GM18520 (cell line): Measurements from ENCODE around the gene PCBD1.

ENCODE experiments used
- ATAC-seq: cut with Tn5 transposase; IDR thresholded peaks from one replicate; pipeline ENCODE4 v1.9.1; 2021; ENCODE audit not compliant: unreplicated experiment

PCBD1 gene

DNA sequence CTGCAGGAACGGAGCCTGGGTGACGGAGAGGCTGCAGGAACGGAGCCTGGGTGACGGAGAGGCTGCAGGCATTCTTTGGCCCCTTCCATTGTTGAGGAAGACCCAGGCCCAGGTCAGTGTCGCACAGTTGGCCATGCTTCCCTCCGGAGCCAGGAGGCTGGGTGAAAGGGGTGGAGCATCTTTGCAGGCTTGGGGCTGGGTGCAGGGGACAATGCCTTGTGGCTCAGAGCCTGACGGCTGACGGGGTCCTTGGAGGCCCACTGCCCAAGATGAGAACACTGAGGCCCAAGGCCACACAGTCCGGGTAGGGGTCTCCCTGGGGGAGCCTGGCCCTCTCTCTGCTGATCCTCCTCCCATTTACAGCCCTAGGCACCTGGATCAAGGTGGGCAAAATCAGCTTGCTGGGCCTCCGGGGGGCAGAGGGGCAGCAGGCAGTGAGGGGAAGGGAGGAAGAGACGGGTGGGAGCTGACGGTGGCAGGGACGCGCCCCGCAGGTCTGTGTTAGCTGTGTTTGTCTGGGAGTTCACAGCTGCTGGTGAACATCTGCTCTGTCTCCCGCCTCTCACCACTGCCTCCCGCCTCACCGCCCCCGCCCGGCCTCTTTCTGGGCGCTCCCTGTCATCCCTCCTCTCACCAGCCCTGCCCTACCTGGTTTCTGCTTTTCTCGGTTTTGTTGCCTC, 30.6 kb upstream of the PCBD1 start:
- ATAC-seq, result no peak

DNA sequence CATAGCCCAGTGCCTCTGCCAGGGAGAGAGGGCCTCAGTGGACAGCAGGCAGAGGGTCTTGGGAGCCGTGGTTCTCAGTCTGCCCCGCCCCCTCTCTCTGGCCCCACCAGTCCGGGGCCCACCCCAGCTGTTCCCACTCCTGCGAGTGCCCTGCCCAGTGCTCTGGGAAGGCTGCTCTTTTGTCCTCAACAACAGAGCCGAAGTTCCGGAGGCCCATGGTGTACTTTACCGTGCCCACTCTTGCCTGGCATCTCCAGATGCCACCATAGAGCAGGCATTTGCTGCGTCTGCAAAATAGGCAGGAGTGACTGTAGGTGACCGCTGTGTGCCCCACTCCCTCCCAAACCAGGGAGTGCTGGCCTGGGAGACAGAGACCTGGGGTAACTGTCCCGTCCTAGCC, 29.3 kb upstream of the PCBD1 start:
- ATAC-seq, result no peak

DNA sequence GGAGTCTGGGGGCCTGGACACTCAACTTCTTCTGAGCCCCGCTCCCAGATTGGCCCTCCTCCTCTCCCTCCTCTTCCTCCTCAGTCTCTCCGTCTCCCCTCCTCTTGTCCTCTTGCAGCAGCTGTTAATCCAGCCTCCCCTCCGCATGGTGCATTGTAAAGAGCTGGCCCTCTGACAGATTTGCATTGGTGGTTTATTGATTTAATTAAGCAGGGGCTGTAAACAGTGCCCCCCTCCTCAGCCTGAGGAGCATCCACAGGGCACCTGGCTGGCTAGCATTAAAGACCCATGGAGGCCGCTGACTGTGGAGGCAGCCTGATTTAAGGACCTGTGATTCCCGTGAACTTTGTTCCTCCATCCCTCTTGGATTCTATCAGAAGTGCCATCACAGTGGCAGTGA, 28.9 kb upstream of the PCBD1 start:
- ATAC-seq, result no peak

DNA sequence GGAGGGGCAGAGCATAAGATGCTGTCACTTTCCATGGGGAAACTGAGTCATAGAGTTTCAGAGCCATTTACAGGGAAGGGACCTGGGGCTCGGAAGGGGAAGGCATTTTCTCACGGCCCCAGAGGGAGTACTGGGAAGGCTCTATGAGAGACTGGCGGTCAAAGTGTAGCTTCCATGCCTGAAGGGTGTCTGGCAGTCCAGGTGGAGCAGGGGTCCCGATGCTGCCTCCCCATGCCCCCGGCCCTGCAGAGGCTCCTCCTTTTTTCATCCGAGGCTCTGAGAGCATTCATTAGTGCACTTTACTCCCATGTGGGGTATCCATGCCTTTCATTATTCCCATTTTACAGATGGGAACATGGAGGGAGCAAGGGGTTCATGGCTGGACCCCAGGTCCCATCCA, 27.9 kb upstream of the PCBD1 start:
- ATAC-seq, result no peak

DNA sequence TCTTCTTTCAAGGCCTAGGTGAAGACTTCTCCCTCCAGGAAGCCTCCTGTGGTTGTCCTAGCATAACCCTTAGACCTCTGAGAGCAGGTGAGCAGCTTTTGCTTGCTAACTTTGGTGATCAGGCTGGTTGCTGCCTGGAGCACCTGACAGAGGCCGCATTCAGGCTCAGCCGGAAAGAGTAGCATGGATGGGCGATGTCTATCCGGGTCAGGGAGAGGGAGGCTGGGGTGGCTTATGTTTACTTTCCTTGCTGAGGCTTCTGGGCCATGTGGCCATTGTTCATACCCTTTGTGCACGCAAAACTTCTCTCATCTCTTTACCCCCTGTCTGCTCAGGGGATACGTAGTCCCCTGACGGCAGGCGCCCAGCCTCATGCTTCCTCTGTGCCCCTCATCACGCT, 27.4 kb upstream of the PCBD1 start:
- ATAC-seq, result no peak

DNA sequence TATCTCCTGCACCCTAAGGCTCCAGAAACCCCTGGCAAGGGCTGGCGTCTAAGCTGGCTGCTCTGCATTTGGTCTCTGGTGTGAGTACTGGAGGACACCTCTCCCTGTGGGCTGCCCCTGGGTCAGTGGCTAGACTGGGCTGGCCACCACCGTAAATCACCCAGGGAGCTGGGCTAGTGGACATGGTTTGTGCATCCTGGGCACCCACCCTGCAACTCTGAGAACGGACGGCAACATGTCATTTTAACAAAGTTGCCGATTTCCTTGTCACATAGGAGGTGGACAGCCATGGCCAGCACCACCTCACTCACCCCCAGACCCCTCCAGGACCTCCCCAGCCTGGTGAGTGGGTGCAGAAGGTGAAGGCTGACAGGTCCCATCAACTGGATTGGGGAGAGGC, 26.8 kb upstream of the PCBD1 start:
- no peak for ATAC-seq

DNA sequence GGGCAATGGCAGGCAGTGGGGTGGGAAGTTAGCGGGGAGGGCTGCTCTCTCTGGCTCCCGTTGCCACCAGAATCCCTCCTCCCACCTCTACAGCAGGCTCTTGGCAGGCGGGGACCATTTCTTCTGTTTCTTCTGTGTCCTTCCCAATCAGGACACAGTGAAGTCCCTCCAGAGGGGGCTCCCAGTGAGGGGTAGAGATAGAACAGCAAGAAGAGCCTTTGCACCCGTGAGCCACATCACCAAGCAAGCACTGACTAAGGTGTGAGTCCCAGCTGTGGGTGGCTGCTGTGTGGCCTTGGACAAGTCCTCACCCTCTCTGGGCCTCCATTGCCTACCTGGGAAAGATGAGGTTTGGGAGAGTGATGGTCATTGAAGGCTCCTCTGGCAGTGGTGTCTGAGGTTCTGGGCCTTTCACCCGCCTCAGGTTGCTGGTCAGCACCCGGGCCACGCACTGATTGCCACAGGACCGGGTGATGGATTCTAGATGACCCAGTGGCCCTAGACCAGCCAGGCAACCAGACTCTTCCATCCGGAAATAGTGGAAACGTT, 26.0 kb upstream of the PCBD1 start:
- ATAC-seq, result no peak

DNA sequence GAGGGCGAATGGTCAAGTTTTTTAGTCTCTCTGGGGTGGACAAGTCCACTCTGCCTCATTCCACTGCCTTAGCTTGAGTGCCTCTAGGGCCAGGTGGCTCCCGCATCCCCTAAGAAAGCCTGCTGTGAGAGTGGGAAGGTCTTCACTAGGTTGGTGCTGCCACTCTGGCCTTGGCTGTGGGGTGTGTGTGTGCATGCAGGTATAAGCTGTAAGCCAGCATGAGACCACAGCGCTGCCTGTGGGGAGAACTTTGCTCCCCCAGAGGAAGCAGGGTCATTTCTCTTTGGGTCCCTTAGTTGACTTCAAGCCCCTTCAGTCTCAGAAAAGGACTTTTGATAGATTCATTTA, 25.5 kb upstream of the PCBD1 start:
- ATAC-seq, result no peak

DNA sequence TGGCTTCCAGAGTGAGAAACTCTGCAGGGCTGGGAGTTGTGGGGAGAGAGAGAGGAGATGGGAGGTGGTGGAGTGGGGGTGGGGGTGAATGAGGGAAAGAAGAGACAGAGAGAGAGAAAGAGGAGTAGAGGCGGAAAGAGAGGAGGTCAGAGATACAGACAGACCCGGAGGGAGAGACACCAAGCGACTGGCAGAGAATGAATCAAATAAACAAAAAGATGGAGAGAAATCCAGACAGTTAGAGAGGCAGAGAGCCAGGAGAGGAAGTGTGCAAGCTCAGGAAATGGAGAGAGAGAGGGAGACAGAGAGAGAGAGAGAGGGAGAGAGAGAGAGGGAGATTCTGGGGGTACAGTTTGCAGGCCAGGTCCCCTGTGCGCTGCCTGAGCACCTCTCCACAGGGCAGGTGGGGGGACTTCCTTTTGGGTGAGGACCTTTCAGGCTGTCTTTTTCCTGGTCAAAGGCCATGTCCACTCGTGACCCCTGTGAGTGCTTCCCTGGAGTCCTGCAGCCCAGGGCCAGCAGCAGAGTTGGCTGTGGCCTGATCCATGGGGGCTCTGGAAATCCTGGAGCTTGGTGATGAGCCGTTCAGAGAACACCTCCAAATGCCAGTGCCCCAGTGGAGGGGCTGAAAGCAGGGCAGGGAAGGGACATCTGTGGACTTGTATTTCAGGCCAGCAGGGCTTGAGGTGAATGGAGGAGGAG, 25.0 kb upstream of the PCBD1 start:
- no peak for ATAC-seq

DNA sequence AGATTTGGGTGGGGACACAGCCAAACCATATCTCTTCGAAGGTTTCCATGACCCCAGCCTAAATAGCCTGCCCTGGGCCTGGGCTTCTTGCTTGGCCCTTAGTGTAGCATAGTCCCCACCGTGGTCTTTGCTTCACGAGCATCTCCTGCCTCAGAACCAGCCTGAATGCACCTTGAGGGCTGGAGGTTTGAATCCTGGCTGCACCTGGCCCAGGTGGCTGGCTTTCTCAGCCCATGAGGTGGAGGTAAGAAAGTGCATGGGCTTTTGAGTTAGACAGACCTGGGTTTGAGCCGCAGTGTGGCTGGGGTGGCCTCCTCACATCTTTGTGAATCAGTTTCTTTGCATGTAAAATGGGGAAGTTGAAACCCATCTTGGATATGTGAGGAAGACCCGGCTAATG, 24.2 kb upstream of the PCBD1 start:
- ATAC-seq, result no peak

DNA sequence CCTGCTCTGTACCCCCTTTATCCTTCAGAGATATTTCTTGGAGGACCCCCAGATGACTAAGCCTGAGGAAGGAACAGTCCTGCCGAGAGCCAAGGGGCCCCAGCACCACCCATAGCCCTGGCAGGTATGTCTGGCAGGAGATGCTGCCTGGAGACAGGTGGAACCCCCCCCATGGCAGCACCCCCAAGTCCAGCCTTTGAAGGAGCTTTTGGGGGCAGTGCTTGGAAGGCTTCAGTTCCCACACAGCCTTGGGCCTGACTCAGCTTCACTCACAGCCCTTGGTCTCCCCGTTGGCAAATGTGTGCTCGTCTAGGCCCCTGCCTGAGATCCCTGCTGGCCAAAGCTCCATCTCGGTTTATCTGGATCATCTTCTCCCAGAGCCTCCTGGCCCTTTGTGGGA, 23.0 kb upstream of the PCBD1 start:
- no peak for ATAC-seq

DNA sequence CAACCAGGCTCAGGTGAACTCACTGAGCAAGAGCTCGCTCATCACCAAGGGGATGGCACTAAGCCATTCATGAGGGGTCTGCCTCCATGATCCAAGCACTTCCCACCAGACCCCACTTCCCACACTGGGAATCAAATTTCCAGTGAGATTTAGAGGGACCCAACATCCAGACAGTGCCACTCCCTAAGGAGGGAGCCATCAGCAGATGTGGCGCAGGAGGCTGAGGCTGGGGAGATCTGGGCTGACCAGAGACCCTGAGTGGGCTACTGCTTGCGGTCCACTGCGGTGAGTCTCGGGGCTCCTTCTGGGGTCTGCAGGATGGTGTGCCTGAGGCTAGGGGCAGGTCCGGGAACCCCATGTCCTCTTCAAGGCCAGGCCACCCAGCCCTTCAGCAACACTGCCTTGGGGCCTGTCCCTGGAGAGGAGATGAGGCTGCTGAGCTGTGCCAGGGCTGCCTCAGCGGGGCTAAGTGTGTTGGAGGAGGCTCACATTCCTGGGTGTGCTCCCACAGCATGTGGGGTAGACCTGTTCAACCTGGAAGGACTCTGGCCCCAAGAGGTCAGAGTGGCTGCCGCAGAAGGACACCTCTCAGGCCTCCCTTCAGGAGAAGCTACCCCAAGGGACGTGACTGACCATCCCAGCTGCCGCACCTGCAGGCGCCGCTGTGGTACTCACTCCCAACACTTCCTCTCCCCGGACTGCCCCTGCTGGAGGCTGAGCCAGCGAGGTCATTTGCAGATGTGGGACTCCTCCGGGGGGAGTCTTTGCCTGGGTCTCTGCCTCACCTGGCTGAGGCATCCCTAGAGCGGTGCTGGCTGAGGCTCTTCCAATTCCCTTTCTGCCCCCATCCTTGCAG, 22.3 kb upstream of the PCBD1 start:
- ATAC-seq, result no peak

DNA sequence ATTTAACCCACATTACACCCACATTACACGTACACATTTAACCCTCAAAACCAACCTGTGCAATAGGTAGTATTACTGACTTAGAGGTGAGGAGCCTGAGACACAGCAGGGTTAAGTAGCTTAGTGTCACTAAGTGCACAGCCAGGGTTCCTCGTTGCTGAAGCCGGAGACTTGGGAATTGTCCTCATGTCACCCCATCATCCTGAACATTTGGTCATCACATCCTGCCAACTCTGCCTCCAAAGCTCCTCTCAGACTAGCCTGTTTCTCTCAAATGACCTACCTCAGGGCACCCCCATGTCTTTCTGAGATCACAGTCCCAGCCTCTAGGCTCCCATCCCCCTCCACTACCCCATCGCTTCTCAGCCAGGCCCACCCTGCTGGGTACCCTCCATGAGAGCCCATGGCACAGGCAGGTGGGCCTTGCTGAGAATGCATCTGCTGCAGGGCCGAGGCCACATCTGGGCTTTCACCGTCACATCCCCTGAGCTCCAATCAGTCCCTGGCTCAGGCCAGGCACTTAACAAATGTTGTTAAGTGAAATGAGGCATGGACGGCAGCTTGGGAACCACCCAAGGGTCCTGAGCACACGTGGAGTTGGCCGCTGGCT, 21.1 kb upstream of the PCBD1 start:
- ATAC-seq, result no peak

DNA sequence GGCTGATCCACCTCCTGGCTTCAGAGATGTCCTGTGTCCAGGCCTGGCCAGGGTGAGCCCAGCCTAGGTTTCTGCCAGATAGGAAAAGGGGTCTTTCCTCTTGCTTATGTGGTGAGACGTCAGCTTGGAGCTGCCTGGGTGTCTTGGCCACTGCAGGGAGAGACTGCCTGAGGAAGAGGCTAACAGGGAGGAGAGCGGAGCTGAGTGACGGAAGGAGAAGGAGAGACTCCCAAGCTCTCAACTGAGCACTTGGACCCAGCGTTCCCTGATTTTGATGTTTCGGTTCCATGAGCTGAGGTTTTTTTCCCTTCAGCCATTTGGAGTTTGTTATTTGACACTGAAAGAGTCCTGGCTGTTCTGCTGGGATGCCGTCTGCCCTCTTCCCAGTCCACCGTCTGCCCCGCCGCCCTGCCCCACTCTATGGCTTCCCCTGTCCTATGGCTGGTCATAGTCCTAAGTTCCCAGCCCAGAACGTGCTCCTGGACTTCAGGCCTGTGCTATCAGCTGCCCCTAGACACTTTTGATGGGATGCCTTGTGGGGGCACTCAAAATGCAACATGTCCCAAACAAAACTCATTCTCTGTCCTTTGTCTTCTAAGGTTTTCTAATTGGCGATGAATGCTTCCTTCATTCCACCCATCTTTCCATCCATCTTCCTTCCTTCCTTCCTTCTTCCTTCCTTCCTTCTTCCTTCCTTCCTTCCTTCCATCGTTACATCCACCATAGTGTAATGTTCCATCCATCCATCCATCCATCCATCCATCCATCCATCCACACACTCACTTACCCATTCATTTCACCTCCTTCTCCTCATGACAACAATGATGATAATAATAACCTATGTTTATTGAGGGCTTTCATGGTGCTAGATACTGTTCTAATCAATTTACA, 20.3 kb upstream of the PCBD1 start:
- no peak for ATAC-seq

DNA sequence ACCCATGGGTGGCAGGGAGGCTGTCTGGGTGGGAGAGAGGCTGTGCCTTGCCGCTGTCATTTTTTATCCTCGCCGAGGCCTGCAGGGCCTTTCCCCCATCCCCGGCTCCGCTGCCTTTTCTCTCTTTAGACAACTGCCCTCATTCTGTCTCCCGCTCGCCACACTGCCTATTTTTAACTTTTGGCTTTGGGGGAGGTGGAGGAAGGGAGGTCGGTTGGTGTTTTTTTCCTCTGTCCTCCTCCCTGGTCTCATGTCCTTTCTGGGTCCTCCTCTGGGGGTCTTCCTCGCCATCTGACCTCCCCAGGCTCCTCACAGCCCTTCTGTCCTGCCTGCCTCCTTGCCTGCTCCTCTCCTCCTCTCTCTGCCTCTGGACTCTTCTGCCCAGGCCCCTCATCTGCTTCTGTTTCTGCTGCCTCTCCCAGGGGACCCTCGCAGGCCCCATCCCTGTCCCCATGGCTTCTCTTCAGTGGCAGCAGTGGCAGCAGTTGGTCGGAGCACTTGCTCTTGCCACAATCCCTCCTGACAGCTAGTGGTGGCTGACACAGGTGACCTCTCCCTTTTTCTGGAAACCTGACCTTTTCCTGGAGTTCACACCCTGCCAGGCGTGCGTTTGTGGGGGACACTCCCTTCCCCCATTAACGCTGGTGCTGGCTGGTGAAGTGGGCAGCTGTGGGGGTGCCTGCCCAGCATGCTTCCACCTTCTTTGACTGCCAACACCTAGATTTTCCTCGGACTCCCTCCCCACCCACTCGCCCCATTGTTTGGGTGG, 19.5 kb upstream of the PCBD1 start:
- ATAC-seq, result no peak

DNA sequence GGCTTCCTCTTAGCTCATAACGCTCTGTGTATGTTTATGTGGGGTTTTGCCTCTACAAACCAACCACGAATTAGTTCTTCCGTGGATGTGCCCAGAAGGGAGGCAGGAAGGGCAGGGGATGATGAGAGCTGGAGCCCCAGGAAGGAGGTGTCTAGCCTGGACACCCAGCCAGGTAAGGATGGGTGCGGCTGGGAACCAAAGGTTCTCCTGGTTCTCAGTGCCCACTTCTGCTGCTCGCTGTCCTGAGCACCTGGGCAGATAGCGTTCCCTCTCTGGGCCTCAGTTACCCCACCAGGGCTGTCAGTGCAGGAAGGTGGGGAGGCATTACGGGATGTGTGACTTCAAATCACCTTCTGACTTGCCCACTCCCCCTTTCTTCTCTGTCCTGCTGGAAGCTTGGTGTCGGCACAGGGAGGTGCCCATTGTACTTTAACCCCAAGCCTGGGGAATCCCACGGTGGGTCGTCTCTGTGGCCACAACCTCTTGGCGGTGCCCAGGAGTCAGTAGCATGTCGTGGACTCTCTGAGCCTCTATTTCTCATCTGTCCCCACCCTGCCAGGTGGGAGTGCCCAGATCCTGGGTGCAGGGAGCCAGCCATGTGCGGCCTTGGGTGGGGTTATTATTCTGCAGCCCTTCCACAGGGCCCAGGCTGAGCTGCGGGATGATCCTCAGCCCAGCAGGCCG, 18.7 kb upstream of the PCBD1 start:
- ATAC-seq, result no peak

DNA sequence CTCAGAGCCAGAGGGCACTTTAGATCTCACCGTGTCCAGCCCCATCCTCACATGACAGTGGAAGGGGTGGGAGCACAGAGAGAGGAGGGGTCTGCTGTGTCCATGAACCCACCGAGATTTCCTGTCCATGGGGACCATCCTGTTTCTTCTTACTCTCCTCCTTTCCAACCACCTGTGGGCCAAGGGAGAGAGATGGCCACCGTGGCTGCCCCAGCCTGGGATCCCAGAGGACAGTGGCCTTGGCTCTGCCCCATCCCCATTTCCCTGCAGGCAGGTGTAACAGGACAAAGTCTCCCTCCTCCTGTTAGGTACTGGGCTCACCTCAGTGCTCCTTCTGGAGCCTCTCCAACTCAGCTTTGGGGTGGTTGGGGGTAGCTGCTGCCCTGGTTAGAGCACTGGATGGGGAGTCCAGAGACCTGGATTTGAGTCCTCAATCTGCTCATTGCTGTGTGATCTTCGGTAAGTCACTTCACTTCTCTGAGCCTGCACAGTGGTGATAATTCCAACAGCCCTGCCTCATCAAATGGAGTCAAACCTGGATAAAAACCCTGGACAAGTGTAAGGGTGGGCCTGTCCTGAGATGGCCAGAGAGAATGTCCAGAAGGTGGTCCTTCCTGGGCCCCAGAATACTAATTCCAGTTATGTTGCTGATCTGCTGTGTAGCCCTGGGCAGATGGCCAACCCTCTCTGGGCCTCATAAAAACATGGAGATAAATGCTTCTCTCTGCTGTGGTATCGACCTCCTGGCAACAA, 17.8 kb upstream of the PCBD1 start:
- ATAC-seq, result no peak
